Suprapubic skin (tissue), 4 donors: ENCODE data around the gene SUPT5H. TPM values are rescaled to one million over a fixed set of nuclear protein-coding genes. Genes with fewer than 3 reads are reported as not detected.
A peak's percentile ranks its signal among the peaks of the same experiment; 100 is the strongest.

ENCODE experiments used
- DNase-seq, 2 donors: peaks; one replicate each; pipeline ENCODE4 v3.0.0-alpha.2; 2019; ENCODE audit warnings: low spot score in 2 of 2
- H3K27ac ChIP-seq: fragments of 200-600 bp; sonication (generic); one replicate; pipeline ENCODE4 v1.5.1; 2019
- H3K27me3 ChIP-seq: fragments of 200-600 bp; sonication (generic); one replicate; pipeline ENCODE4 v1.5.1; 2019
- H3K36me3 ChIP-seq: fragments of 200-600 bp; sonication (generic); one replicate; pipeline ENCODE4 v1.5.1; 2019
- H3K4me1 ChIP-seq: fragments of 200-600 bp; sonication (generic); one replicate; pipeline ENCODE4 v1.5.1; 2019
- H3K4me3 ChIP-seq: fragments of 200-600 bp; sonication (generic); one replicate; pipeline ENCODE4 v1.5.1; 2019; ENCODE audit warnings: mild to moderate bottlenecking
- H3K9me3 ChIP-seq: fragments of 200-600 bp; sonication (generic); one replicate; pipeline ENCODE4 v1.5.1; 2019
- EP300 ChIP-seq: sonication (generic); formaldehyde crosslinking; IDR thresholded peaks from one replicate; pipeline ENCODE4 v1.6.1; 2017; ENCODE audit warnings: antibody characterized with exemption
- POLR2A ChIP-seq, 2 donors: fragments of 450-650 bp; IDR thresholded peaks; one replicate each; pipeline ENCODE4 v1.6.1; 2017; ENCODE audit warnings: antibody characterized with exemption in 2 of 2, mild to moderate bottlenecking in 2 of 2, moderate library complexity in 2 of 2
- POLR2AphosphoS5 ChIP-seq, 3 donors: sonication (generic); formaldehyde crosslinking; IDR thresholded peaks; one replicate each; pipeline ENCODE4 v1.6.1; 2017; ENCODE audit warnings: antibody characterized with exemption in 3 of 3
- WGBS: methylation state at CpG from one replicate; pipeline ENCODE4 v1.1.5; 2018; 5-methylcytosine and 5-hydroxymethylcytosine counted together
- total RNA-seq, 4 donors: library from RNA; depleted of rRNA; stranded (reverse); fragments of >200 nt; gene quantifications; one replicate each; pipeline ENCODE4 v1.1.0, GENCODE V29; 2016
- TF ChIP-seq, protein P1 (sequence below), 2 donors: fragments of 200-600 bp in 1 of 2; fragments of 450-650 bp in 1 of 2; sonication (generic) in 1 of 2; IDR thresholded peaks; one replicate each; pipeline ENCODE4 v1.5.1; 2016 to 2019; ENCODE audit warnings: antibody characterized with exemption in 2 of 2, mild to moderate bottlenecking in 1 of 2, moderate library complexity in 1 of 2

SUPT5H gene
- total RNA-seq, 4 donors from 2014 or later, result 59.4 to 135 (median 75.4) TPM

DNA sequence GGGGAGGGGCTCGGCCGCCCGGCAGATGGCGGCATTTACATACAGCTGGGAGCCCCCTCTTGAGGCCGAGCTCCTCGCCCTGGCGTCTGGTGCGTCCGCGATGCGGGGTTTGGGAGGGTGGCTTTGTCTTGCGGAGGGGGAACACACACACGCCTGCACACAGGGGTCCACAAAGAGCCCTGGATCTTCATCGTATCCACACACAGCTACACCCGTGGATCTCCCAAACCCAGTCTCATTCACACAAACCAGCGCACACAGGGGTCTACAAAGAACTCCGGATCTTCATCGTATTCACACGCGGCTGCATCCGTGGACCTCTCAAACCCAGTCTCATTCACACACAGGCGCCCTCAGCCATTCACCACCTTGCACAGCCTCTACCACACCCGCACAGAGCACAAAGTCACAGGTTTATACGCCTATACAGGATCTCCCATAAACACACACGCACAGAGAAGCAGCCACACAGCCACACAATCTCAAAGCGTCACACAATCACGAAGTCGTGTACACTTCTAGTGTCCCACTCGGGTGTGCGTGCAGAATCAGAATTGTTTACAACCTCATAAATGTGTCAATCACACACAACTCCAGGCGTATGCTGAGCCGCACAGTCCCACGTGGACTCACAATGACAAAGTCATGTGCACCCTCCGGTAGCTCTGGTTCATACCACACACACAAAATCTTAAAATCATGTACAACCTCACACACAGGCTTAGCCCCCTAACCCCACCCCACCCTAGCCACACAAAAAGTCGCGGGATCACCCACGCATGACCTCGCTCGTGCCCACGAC is 52.8 kb downstream of the SUPT5H start:
- no peaks in the 10 kb centered on the region for H3K36me3 ChIP-seq
- peaks cover 28% of the 10 kb centered on the region for H3K4me1 ChIP-seq
- no peaks in the 10 kb centered on the region for H3K9me3 ChIP-seq
- no peak overlapping the region for H3K27ac ChIP-seq
- DNase-seq, result no peak
- peaks cover 66% of the 10 kb centered on the region for H3K27me3 ChIP-seq
- WGBS, result 3% methylated on average over 25 of the region's 40 CpGs
- H3K4me3 ChIP-seq, result no peak overlapping the region
- TF ChIP-seq, protein P1, sequence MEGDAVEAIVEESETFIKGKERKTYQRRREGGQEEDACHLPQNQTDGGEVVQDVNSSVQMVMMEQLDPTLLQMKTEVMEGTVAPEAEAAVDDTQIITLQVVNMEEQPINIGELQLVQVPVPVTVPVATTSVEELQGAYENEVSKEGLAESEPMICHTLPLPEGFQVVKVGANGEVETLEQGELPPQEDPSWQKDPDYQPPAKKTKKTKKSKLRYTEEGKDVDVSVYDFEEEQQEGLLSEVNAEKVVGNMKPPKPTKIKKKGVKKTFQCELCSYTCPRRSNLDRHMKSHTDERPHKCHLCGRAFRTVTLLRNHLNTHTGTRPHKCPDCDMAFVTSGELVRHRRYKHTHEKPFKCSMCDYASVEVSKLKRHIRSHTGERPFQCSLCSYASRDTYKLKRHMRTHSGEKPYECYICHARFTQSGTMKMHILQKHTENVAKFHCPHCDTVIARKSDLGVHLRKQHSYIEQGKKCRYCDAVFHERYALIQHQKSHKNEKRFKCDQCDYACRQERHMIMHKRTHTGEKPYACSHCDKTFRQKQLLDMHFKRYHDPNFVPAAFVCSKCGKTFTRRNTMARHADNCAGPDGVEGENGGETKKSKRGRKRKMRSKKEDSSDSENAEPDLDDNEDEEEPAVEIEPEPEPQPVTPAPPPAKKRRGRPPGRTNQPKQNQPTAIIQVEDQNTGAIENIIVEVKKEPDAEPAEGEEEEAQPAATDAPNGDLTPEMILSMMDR (IDR thresholded peaks at IDR 0.05), result no peak
- TF ChIP-seq EP300 (no peak), POLR2AphosphoS5 (IDR thresholded peaks at IDR 0.05) (no peak), POLR2A (IDR thresholded peaks at IDR 0.05) (no peak)

DNA sequence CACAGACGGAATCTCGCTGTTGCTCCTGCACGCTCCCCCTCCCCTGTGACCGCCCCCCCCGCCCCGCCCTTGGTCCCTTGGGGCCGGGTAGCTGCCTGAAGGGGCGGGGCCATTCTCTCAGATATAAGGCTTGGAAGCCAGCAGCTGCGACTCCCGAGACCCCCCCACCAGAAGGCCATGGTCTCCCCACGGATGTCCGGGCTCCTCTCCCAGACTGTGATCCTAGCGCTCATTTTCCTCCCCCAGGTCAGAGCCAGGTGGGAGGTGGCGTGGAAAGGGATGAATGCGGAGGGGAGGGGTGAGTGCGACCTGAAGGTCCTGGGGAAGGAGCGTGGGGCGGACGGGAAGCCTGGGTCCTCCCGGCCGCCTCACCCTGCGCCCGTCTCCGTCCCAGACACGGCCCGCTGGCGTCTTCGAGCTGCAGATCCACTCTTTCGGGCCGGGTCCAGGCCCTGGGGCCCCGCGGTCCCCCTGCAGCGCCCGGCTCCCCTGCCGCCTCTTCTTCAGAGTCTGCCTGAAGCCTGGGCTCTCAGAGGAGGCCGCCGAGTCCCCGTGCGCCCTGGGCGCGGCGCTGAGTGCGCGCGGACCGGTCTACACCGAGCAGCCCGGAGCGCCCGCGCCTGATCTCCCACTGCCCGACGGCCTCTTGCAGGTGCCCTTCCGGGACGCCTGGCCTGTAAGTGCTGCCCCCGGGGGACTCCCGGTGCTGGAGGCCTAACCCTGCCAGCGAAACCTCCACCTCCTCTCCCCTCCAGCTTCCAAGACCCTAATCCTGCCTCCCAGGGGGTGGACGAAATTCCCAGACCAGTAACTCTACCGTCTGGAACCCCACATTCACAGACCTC is 53.6 kb downstream of the SUPT5H start, which contains the start of gene DLL3:
DLL3 (plus strand) TSS at position 150 of the 845 bp plus-strand sequence; CDS start at position 178, 28 bp downstream.
- H3K36me3 ChIP-seq, result no peaks in the 10 kb centered on the region
- TF ChIP-seq EP300 (no peak), POLR2AphosphoS5 (IDR thresholded peaks at IDR 0.05) (no peak), POLR2A (IDR thresholded peaks at IDR 0.05) (no peak)
- TF ChIP-seq, protein P1 (IDR thresholded peaks at IDR 0.05), result no peak
- peak within 1 kb of the TSS; percentile 18 for H3K4me3 ChIP-seq
- no peaks in the 10 kb centered on the region for H3K9me3 ChIP-seq
- DNase-seq, result no peak
- H3K27me3 ChIP-seq, result peaks cover 73% of the 10 kb centered on the region
- WGBS, result 4% methylated on average over 21 of the region's 60 CpGs
- H3K27ac ChIP-seq, result no peak within 1 kb of the TSS
- peaks cover 29% of the 10 kb centered on the region for H3K4me1 ChIP-seq

GRCh38 chr19:39499932-39500331 is 54.5 kb downstream of the SUPT5H start:
- TF ChIP-seq POLR2A (IDR thresholded peaks at IDR 0.05) (no peak), EP300 (no peak), POLR2AphosphoS5 (IDR thresholded peaks at IDR 0.05) (no peak)
- TF ChIP-seq, protein P1 (IDR thresholded peaks at IDR 0.05), result no peak
- H3K36me3 ChIP-seq, result no peaks in the 10 kb centered on the region
- H3K4me1 ChIP-seq, result peaks cover 29% of the 10 kb centered on the region
- no peak for DNase-seq
- H3K27ac ChIP-seq, result no peak overlapping the region
- no peak overlapping the region for H3K4me3 ChIP-seq
- peaks cover 83% of the 10 kb centered on the region for H3K27me3 ChIP-seq
- 80% methylated on average over 8 of the region's 8 CpGs for WGBS
- H3K9me3 ChIP-seq, result no peaks in the 10 kb centered on the region

- WGBS, result 56% methylated on average over 4 of the region's 4 CpGs
- Histone ChIP-seq H3K4me3 (no peak overlapping the region), H3K9me3 (no peaks in the 10 kb centered on the region), H3K4me1 (peaks cover 29% of the 10 kb centered on the region), H3K27me3 (peaks cover 89% of the 10 kb centered on the region), H3K27ac (no peak overlapping the region), H3K36me3 (no peaks in the 10 kb centered on the region)
- TF ChIP-seq, protein P1 (IDR thresholded peaks at IDR 0.05), result no peak
- TF ChIP-seq EP300 (no peak), POLR2A (IDR thresholded peaks at IDR 0.05) (no peak), POLR2AphosphoS5 (IDR thresholded peaks at IDR 0.05) (no peak)
- DNase-seq, result no peak
These were observed 55.2 kb downstream of the SUPT5H start for GRCh38 chr19:39500543-39500942.

DNA sequence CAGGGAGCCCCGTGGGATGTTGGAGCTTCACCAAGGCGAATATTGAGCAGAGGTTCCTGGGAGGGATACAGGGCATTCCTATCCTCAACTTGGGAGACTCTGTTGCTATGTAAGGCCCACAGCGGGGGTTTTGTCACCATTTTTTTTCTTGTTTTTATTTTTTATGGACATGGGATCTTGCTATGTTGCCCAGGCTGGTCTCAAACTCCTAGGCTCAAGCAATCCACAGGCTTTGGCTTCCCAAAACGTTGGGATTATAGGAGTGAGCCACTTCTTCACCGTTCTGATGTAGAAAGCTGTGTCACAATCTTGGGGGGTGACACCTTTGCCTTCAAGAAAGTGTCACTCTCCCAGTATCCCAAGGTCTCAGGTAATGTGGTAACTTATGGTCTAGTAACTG is 56.0 kb downstream of the SUPT5H start:
- DNase-seq, result no peak
- Histone ChIP-seq H3K4me3 (no peak overlapping the region), H3K27ac (no peak overlapping the region), H3K27me3 (peaks cover 86% of the 10 kb centered on the region), H3K4me1 (peaks cover 29% of the 10 kb centered on the region), H3K36me3 (no peaks in the 10 kb centered on the region), H3K9me3 (no peaks in the 10 kb centered on the region)
- WGBS, result 76% methylated on average over 5 of the region's 5 CpGs
- TF ChIP-seq, protein P1 (IDR thresholded peaks at IDR 0.05), result no peak
- TF ChIP-seq POLR2A (IDR thresholded peaks at IDR 0.05), result no peak
- TF ChIP-seq POLR2AphosphoS5 (IDR thresholded peaks at IDR 0.05), result no peak
- TF ChIP-seq EP300, result no peak
